NCI-H187 (cell line): ENCODE measurements around the gene VAPB.
"Not testable (repeated sequence)": the region's sequence is repeated elsewhere in the genome, so short reads cannot be mapped to it uniquely, and the experiment has no call there.

ENCODE experiments used
- DNase-seq, 2 experiments: peaks; one replicate each; lab custom pipeline; 2025; lab: John Stamatoyannopoulos, UW

The VAPB gene

DNA sequence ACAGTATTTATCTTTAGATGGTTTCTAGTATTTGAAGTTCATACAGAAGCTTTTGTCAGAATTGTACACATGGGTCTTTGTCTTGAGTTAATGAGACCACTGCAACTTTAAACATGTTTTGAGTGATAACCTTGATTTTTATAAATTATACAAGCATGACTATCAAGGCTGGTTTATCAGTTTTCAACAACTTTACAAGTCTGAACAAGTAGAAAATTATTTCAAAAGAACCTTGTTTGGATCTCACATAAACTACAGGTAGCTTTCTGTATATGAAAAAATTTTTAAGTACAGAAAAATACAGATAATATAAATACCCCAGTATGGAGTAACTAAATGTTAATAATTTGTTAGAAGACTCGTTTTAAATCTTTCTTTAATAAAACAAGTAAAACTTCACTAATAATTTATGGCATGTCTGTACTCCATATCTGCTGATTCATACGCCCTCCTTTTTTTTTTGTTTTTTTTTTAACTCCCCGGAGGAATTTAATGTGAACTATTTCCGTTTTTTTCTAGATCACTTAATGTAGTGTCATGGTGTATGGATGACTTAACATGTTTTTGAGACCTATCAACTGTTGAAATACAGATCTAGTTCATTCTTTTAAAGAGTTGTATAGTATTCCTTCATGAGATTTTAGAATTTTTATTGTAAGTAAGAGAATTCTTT, 18.3 kb downstream of the VAPB start:
- DNase-seq = no peak

DNA sequence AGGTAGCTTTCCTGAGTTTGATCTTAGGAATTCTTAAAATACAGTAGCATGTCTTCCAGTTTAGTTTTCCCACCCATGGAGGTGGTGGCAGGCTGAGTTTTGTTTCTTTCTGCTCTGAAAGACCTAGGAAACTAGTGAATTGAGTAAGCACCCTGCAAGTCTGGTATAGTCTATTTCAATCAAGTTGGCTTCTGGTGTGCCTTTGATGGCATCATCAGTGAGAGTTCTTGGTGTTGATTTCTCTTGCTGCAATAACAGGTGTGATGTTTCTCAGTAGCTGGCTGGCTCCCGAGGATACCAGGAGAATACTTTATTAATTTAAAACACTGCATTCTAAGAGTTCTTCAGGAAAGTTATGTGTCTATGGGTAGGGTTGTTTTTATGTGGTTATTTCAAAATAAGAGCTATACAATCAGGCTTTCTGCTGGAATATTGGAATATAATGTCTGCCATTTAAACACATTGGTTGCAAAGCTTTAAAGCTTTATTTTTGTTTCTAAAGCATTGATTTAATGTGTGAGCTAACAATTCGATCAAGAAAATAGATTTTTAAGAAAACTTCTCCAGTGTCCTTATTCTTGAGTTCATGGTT, 19.0 kb downstream of the VAPB start:
- no peak for DNase-seq

DNA sequence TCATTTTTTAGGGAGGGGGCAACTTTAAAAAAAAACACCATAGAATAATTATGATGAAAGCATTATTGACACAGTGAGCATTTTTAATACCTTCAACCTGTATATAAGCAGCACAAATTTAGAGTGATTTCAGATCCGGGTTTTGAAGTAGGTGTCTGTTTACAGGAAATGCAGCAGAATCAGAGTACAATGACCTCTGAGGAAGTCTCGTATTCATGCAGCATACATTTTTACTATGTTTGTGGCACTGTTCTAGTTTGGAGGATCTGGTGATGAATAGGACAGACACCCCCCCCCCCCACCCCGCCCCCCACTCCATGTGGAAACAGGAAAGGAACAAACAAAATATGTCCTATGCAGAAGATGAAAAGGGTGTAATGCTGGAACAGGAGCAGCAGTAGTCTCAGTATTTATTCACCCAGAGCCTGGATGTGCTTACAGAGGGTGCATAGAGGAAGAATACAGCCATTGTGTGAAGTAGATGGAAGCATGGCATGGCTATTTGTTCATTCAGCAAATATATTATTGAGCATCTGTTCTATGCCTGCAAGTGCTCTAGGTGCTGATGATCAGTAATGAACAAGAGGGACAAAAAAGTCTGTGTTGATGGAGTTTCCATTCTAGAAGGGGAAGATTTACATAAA, 19.7 kb downstream of the VAPB start:
- DNase-seq = no peak

DNA sequence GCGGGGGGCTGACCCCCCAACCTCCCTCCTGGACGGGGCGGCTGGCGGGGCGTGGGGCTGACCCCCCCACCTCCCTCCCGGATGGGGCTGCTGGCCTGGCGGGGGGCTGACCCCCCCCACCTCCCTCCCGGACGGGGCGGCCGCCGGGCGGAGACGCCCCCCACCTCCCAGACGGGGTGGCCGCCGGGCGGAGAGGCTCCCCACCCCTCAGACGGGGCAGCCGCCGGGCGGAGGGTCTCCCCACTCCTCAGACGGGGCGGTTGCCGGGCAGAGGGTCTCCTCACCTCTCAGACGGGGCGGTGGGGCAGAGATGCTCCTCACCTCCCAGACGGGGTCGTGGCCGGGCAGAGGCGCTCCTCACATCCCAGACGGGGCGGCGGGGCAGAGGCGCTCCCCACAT, 25.2 kb downstream of the VAPB start:
- DNase-seq = not testable (repeated sequence)

DNA sequence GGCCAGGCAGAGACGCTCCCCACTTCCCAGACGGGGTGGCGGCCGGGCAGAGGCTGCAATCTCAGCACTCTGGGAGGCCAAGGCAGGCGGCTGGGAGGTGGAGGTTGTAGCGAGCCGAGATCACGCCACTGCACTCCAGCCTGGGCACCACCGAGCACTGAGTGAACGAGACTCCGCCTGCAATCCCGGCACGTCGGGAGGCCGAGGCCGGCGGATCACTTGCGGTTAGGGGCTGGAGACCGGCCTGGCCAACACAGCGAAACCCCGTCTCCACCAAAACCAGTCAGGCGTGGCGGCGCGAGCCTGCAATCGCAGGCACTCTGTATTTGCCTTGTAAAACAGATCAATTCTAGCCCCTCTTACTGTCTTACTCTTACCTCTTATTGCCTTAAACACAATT, 25.8 kb downstream of the VAPB start:
- not testable (repeated sequence) for DNase-seq

DNA sequence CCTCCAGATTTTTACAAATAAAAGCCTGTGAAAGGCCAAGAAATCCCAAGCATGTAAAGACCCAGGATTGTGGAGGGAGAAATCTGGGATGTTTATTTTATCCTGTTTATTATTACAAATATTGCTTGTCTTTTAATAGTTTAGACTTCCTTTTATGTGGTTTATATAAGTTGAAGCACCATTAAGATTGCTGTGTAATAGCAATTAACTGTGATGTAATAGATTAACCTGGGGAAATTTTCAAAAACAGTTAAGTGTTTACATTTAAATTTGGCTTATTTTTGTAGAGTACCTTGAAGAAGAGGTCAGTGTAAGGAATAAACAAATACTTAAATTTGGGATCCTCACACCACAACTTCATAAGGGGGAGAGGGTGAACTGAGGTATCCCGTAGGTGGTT, 27.0 kb downstream of the VAPB start:
- no peak for DNase-seq

DNA sequence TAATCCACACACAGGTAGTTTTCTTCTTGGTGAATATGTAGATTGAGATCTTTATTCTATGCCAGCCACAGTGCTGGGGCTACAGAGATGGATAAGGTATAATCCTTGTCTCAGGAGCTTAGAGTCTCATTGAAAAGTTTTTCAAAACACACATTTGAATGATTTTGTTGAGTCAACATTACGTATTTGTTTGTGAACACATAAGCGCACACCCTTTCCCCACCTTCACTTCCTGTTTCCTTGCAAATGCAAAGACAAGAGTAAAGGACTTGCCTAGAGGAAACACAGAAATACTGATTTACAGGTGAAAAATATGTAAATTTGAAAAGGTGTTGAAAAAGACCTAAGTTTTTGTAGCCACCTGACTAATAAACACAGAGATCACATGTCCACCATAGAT, 27.8 kb downstream of the VAPB start:
- DNase-seq = no peak

DNA sequence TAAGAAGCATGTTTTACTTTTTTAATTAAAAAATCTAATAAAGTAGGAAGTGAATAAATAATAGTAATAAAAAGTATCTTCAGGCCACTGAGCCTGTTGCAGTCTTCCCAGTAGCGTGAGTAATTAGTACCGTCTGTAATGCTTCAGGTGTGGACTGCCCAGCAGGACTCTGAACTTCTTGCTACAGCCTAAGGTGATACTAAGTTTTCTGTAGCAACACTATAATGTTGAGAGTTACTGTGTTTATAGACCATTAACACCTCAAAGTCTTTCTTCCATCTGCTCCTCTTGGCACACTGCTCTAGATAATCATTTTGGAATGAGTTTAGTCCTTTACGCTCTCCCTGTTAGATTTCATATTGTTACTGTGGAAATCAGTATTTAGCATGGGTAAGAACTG, 28.4 kb downstream of the VAPB start:
- DNase-seq = no peak

DNA sequence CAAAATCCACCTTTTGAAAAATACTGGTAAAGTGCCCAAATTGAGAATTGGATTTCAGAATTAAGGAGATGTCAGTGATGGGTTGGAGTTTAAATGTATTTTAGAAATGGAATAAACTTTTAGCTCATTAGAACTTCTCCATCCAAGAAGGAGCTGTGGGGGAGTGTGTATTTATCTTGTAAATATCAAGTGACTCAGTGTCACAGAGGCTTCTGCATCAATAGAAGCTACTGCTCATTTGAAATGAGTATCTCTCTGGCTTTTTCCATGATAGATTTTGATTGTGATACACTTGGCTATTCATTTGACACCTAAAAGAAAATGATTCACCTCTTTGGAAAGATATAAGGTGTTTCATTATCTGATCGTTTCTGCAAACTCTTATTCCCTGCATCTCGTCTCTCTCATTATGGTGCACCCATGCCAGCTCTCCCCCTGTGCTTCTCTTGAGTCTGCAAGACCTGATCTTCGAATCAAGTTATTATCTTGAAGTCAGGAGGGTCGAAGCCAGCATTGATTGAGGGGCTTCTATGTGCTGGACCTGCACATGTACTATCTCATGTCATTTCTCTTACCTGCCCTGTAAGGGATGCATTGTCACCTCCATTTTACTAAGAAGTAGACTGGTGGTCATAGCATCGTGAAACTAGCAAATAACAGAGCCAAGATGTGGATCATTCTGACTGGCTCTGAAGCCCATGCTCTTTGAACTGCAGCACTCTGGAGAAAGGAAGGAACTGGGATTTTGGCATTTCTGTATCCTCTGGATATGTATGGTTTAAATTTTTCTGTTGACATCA, 30.1 kb downstream of the VAPB start:
- DNase-seq = no peak

DNA sequence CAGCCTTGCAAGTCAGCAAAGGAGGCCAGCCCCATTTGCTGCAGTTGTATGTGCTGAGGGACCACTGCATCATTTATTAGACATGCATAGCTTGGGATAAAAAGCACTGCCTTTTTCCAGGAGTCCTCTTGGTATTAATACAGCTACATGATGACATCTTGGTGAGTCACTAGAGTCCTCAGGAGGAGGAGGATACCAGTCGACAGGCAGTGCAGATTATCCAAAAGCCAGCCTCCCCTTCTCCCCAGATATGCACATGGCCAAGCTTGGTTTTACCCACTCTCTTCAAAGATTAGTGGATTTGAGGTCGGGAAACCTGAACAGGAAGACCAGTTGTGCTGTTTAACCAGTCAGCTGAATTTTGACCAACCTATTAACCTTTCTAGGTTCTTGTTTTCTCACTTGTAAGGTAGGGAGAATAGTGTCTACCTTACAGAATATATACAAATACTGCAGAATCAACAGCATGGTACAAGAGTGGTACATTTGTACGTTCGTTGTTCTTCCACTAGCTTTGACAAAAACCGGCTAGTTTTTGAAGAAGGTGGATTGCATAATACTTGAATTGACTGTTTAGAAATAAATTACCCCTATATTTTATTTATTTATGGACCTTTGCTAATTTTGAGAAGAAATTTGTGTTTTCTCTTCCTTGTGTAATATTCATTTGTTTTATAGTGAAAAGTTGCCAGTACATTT, 31.9 kb downstream of the VAPB start:
- DNase-seq = no peak

DNA sequence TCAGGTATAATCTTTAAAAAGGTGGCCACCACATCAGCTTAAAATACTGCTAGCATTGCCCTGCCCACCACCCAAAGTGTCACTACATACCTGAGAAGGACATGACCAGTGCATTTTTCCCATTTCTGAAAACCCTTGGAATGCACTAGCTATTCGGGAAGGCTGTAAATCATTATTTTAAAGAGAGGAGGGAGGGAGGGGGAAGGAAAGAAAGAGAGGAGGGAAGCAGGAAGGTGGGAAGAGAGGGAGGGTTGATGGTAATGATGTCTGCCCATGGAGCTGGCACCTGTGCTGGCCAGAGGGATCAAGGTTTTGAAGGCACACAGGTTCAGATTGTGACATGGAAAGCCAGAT, 32.4 kb downstream of the VAPB start:
- no peak for DNase-seq

DNA sequence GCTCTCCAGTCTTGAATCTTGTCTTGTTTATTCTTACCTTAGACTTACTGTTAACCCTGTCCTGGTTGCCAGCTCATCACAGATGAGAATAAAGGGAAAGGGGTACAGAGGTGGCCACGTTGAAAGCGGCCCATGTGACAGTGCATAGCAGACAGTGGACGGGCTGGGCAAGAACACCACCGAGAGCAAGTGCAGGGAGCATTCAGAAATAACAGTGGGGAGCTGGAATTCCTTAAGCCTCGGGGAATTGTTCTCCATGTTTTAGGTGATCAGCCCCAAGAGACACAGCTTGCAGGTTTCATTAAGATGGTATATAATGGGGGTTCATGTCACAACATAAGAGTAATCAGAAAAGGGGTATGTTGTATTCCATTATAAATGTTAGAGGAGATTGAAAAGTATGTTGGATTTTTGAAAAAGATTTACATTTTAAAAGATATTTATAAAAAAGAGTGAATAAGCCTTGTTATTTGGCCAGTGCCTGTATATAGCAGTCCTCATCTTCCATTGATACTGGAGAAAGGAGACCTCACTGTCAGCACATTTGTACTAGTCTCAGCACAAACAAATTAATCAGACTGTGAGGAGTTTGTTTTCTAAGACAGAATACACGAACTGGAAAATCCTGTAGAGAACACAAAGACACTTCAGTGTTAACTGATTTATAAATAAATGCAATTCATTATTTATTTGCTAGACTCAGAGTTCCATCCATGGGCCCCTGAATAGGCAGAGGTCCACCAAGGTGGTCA, 35.4 kb downstream of the VAPB start:
- DNase-seq = no peak

DNA sequence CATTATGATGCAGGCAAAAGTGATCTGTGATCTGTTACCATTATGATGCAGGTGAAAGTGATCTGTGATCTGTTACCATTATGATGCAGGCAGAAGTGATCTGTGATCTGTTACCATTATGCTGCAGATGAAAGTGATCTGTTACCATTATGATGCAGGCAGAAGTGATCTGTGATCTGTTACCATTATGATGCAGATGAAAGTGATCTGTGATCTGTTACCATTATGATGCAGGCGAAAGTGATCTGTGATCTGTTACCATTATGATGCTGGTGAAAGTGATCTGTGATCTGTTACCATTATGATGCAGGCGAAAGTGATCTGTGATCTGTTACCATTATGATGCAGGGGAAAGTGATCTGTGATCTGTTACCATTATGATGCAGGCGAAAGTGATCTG, 38.5 kb downstream of the VAPB start:
- DNase-seq = not testable (repeated sequence)

DNA sequence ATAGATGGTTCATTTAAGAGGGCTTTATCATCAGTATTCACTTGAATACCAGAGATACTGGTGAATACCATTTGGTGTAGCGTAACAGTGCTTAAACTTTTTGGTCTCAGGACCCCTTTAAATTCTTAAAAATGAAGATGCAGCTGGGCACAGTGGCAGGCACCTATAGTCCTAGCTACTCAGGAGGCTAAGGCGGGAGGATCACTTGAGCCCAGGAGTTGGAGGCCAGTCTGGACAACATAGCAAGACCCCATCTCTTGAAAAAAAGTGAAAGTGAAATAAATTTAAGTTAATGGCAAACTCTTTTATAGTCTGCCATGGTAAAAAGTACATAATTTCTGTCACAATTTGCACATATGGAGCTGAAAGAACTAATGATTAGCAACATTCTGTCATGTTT, 39.3 kb downstream of the VAPB start:
- DNase-seq = no peak

DNA sequence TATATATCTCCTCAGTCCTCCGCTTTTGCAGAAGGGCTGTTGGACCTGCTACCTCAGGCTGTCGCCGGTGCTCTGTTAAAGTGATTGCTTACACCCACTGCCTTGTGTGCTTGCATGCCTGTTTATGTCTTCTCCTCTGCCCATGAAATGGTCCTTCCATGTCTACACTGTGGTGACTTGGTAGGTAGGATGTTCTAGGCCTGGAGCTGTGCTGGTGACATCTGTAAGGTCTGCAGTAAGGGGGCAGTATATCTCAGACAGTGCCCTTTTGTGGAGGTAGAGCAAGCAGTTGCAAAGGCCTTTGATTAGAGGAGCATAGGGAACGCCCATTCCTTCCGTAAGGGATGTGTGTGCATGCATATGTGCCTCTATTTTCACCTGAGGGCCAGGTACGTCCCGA, 40.3 kb downstream of the VAPB start:
- DNase-seq = no peak

DNA sequence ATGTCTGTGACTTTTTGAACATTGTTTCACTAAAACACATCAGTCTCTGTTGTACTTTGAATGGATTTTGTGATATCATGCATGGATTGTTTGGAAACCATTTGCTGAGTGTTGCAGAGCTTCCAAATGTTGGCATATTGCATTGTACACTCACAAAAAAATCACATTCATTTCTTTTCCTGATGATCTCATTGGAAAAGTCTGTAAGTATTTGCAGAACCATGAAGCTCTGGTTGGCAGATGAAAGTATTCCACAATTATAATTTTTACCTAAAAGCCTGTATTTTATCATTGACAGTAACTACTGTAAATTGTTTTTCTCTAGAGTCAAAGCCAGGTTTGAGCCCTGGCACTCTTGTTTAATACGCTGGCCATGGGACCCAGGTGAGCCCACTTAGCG, 42.1 kb downstream of the VAPB start:
- no peak for DNase-seq

DNA sequence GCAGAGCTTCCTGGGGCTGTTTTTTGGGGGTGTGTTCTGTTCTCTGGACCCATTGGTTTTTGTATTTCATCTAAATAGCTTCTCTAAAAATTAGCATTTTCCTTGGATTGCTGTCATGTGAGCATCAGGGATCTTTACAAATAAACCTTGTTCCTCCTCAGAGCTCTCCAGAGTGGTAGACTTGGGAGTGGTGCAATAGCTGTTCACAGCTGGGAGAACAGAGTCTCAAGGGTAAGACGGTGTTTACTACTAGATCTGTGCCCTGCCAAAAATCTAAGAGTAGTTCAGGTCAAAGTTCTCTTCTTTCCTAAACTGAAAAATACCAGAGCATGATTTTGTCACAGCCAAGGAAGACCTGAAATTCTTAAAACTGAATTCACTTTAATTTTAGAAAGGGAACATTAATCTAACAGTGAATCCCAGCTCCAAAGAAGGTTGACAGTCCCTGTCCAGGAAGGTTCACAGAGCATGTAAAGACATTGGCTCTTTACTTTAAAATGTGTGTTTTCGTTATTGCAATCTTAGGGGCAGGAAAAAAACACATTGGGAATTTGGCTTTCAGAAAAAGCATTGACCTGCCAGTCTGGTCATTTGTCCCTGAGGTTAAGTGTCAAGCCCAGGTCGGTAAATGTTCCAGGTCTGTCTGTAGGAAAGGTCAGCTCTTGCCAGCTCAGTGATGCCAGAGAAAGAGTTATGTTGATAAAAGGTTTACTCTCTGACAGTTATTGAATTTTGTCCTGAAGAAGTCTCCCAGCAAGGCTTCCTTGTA, 43.3 kb downstream of the VAPB start:
- DNase-seq = no peak

DNA sequence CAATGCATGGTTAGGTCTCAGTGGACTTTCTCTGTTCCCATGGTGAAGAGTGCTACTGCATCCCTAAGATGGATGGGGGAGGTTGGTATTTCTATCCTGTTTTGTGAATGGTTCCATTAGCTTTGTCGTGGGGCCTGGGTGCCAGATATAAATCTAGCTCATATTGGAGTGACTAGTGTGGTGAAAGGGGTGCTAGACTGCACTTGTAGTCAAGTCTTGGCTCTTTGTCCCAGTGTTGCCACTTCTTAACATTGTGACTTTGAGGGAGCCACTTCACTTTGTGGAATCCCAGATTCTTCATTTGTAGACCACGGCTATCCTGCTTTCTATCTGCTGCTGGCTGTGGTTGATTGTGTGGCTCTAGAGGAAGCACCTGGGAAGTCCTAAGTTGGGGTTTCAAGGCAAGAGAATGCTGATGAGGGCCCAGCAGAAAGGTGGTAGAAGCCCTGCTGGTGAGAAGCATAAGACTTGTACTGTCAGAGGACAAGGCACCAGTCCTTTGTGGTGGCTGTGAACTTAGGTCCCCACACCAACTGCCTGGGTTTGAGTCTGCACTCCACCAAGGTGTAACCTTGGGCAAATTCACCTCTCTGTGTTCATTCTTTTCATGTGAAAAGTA, 44.1 kb downstream of the VAPB start:
- DNase-seq = no peak

DNA sequence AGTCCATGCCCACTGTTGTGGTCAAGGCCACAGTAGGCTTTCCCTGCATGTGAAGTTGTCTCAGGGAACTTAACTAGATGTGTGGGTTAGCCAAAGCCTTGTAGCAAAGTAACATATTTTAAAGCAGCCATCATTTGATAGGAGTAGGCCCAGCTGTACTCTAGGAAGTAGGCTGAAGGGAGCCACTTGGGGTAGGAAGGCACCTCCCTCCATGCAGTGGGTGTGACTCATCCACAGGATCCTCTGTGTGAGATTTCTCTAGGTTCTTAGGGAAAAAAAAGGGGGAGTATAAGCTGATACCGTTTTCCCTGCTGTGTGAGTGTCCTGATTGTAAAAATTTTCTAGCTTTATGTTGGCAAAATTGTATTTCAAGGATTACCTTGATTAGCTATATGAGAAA, 44.7 kb downstream of the VAPB start:
- no peak for DNase-seq

DNA sequence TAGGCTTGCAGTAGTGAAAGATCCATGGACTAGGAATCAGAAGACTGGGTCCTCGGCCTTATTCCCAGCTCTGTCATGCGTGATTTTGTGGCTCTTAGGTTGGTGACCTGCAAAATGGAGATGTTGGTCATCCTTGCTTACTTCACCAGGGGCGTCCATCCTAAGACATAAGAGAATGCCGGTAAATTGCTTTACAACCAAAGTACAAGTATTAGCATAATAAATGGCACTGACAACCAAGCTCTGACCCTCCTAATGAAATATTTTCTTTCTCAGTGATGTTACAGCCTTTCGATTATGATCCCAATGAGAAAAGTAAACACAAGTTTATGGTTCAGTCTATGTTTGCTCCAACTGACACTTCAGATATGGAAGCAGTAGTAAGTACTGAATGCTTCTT, 45.3 kb downstream of the VAPB start:
- DNase-seq = no peak
